ENCODE measurements around the gene ETS2.

DNA sequence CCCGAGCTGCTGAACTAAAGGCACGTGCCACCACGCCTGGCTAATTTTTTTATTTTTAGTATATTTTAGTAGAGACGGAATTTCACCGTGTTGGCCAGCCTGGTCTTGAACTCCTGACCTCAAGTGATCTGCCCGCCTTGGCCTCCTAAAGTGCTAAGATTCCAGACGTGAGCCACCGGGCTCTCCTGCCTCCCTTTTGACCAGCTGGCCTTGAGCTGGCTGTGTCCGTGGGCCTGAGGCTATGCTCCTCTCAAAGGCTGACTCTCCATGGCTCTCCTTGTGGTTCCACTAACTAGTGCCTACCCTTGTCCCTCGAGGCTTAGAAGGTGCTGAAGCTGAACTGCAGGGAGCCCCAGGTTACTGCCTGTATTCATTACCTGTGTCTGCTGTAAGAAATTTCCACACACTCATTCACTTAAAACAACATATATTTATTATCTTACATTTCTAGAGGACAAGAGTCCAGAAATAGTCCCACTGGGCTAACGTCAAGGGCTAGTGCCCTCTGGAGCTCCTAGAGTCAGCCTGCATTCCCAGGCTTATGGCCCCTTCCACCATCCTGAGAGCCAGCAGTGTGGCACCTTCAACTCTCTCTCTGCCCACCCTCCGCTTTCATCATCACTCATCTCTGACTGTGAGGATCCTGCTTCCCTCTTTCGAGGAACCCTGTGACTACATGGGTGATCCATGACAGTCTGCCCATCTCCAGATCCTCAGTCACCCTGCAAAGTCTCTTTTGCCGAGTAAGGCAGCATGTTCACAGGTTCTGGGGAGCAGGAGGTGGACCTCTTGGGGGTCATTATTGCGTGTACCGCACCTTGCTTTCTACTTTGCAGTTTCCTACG lies 34.9 kb downstream of the ETS2 start:
- TF ChIP-seq EP300 (IDR thresholded peaks at IDR 0.05; ENCODE audit: borderline replicate concordance) = no peak
- TF ChIP-seq, protein P1, sequence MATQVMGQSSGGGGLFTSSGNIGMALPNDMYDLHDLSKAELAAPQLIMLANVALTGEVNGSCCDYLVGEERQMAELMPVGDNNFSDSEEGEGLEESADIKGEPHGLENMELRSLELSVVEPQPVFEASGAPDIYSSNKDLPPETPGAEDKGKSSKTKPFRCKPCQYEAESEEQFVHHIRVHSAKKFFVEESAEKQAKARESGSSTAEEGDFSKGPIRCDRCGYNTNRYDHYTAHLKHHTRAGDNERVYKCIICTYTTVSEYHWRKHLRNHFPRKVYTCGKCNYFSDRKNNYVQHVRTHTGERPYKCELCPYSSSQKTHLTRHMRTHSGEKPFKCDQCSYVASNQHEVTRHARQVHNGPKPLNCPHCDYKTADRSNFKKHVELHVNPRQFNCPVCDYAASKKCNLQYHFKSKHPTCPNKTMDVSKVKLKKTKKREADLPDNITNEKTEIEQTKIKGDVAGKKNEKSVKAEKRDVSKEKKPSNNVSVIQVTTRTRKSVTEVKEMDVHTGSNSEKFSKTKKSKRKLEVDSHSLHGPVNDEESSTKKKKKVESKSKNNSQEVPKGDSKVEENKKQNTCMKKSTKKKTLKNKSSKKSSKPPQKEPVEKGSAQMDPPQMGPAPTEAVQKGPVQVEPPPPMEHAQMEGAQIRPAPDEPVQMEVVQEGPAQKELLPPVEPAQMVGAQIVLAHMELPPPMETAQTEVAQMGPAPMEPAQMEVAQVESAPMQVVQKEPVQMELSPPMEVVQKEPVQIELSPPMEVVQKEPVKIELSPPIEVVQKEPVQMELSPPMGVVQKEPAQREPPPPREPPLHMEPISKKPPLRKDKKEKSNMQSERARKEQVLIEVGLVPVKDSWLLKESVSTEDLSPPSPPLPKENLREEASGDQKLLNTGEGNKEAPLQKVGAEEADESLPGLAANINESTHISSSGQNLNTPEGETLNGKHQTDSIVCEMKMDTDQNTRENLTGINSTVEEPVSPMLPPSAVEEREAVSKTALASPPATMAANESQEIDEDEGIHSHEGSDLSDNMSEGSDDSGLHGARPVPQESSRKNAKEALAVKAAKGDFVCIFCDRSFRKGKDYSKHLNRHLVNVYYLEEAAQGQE (IDR thresholded peaks at IDR 0.05; ENCODE audit: low read depth) = no peak
- no peak for TF ChIP-seq YY1 (IDR thresholded peaks at IDR 0.05; ENCODE audit: low read depth)
- no peak for TF ChIP-seq RAD21 (IDR thresholded peaks at IDR 0.05; ENCODE audit: low read depth)
- no peak for TF ChIP-seq USF1 (IDR thresholded peaks at IDR 0.05)
- no peak for TF ChIP-seq CEBPB (IDR thresholded peaks at IDR 0.05)
- TF ChIP-seq TCF12 (IDR thresholded peaks at IDR 0.05; ENCODE audit: low read depth) = no peak
- TF ChIP-seq EGR1 (IDR thresholded peaks at IDR 0.05) = no peak
- no peak for TF ChIP-seq TAF1 (IDR thresholded peaks at IDR 0.05; ENCODE audit: low read depth)
- no peak for TF ChIP-seq FOXM1 (IDR thresholded peaks at IDR 0.05; ENCODE audit: borderline replicate concordance, low read depth)
- TF ChIP-seq, protein P2, sequence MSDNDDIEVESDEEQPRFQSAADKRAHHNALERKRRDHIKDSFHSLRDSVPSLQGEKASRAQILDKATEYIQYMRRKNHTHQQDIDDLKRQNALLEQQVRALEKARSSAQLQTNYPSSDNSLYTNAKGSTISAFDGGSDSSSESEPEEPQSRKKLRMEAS (IDR thresholded peaks at IDR 0.05) = no peak
- TF ChIP-seq NFIC (IDR thresholded peaks at IDR 0.05) = no peak
- no peak for TF ChIP-seq TEAD4 (IDR thresholded peaks at IDR 0.05)

All from Ishikawa (cell line).